Stimulated activated CD8-positive, alpha-beta memory T cell treated with anti-CD3 and anti-CD28 coated beads, Interleukin-4, amount 100 ng/mL, for 48 hours (primary cell): Measurements from ENCODE around the gene ZNF81.
"Not testable (repeated sequence)": the region's sequence is repeated elsewhere in the genome, so short reads cannot be mapped to it uniquely, and the experiment has no call there.

Source experiments
- DNase-seq: peaks from one replicate; pipeline ENCODE4 v3.0.0-alpha.2; 2020

The ZNF81 gene

DNA sequence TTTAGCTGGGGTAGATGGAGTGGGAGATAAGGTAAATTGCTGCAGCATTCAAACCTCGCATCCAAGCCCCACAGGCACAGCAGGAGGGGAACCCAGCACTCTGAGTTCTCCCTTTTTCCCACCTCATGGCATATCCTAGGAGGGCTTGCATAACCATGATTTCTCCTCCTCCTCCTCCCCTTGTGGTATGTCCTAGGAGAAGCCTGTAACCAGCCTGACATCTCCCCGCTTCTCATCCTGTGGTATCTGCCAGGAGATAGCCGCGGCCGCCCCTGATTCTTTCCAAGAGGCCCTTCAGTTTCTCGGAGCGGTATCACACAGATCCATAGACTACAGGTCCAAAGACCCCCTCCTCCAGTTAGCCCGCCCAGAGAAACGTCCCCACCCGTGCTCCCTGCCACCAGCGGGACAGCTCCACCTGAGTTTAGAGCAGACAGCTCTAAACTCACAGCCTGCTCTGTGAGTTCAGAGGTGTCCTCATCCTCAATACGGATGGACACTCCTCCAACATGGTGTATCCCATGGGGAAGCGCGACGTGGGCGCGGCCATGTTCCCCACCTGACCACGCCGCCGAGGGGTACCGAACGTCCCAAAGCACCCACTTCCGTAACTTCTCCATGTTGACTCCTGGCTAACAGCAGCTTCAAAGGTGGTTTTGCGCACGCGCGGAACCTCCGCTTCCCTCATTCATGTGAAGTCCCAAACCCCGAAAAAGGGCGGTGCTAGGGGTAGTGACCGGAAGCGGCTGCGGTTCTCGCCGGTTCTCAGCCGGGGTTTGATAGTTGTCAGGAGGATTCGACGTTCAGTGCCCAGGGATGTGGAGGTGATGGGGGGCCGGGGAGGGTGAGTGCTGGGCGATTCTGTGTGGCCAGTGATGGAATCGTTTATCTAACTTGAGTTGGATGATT, at the start of gene ZNF81:
TSS of gene ZNF81 (plus strand) at position 739 of the 909 bp plus-strand sequence. CDS start 9,366 bp downstream, outside the sequence.
- peak; percentile 92 for DNase-seq

DNA sequence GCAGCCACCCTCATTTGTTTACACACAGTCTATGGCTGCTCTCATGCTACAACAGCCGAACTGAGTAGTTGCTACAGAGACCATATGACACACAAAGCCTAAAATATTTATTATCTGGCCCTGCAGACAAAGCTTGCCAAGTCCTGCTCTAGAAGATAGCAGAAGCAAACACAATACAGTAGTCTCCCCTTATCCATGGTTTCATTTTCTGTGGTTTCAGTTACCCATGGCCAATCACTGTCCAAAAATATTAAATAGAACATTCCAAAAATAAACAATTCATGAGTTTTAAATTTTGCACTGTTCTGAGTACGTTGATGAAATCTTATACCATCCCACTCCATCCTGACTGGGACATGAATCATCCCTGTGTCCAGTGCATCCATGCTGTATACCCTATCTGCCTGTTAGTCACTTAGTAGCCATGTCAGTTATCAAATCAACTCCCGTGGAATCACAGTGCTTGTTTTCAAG, 40.2 kb upstream of the ZNF81 start:
- no peak for DNase-seq

DNA sequence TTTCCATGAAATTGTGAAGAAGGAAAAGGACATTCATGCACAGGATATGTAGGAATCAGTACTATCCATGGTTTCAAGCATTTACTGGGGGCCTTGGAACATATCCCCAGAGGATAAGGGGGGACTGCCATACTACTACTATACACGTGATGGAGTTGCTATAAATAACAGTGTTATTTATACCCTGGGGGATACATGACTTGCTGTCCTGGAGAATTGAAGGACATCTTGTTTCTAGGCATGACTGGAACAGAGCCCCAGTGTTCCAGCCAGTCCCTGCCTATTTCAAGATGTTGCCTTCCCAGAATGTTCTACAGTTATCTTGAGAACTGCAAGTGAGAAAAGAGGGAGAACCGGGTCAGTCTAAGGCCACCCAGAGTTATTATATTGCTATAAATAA, 39.6 kb upstream of the ZNF81 start:
- DNase-seq = no peak

DNA sequence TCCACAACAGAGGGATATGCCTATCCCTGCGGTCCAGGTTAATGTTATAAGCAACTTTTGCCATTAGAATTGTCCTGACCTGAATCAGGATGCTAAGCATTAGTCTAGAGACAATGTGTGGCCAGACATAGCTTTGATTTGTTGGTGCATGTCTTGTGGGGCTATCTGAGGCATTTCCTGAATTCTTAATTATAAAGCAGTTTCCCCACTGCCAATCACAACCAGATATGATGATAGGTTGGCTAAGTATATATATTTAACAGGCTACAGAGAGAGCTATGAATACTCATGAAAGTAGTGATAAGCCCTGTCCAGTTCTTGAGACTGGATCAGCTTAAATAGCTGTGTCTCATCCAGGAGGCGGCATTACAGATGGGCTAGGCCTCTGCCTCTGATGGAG, 37.8 kb upstream of the ZNF81 start:
- DNase-seq = no peak

DNA sequence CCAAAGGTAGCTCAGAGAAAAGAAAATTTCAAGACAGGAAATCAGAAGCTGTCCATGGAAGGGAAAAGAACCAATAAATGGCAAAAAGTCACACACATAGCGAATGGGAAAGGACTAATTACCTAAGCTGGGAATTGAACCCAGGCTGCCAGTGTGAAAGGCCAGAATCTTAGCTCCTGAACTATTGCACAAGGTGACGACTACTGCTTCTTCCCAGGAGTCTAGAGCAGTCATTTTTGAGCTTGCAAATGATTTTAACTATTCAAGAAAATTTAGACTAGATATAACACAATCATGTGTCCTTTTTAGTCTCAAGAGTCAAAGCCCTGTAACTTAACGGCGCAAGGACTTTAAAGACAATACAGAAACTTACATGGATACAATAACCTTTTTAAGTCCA, 34.1 kb upstream of the ZNF81 start:
- DNase-seq = no peak

DNA sequence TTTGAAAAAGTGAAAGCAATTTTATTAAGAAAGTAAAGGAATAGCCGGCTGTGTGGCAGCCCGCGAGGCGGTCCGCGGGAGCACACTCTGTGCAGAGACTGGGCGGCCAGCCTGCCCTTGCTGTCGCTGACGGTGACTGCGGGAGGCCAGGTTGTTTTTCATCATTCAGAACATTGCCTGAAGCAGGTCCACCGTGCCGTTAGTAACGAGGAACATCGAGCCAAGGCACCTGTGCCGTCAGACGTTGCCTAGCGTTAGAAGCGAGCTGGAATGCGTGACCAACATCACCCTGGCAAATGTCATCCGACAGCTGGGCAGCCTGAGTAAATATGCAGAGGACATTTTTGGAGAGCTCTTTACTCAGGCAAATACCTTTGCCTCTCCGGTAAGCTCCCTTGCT, 33.6 kb upstream of the ZNF81 start:
- DNase-seq = not testable (repeated sequence)

DNA sequence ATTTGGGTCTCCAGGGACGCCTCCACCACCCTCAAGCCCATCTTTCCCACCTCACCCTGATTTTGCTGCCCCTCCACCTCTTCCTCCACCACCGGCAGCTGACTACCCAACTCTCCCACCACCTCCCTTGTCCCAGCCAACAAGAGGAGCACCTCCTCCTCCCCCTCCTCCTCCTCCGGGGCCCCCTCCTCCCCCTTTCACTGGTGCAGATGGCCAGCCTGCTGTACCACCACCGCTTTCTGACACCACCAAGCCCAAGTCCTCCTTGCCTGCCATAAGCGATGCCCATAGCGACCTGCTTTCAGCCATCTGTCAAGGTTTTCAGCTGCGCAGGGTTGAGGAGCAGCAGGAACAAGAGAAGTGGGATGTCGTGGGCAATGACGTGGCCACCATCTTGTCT, 32.4 kb upstream of the ZNF81 start:
- no peak for DNase-seq

DNA sequence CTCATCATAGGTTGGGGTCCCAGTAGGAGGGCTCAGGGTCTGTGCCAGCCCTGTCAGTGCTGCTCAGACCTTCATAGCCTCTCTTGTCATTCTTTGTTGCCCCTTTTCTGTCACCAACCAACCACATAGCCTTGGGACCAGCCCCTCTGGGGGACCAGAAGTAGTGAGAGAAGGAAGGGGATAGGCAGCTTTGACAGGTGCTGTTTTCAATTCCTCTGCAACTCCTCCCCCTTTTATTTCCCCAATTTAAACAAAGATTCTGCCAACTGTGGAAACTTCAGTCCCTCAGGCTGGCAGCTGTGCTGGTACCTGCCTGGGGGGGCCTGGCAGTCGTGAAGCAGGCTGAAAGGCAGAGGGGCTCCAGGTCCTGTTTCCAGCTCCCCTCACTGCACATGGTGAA, 30.9 kb upstream of the ZNF81 start:
- DNase-seq = not testable (repeated sequence)

DNA sequence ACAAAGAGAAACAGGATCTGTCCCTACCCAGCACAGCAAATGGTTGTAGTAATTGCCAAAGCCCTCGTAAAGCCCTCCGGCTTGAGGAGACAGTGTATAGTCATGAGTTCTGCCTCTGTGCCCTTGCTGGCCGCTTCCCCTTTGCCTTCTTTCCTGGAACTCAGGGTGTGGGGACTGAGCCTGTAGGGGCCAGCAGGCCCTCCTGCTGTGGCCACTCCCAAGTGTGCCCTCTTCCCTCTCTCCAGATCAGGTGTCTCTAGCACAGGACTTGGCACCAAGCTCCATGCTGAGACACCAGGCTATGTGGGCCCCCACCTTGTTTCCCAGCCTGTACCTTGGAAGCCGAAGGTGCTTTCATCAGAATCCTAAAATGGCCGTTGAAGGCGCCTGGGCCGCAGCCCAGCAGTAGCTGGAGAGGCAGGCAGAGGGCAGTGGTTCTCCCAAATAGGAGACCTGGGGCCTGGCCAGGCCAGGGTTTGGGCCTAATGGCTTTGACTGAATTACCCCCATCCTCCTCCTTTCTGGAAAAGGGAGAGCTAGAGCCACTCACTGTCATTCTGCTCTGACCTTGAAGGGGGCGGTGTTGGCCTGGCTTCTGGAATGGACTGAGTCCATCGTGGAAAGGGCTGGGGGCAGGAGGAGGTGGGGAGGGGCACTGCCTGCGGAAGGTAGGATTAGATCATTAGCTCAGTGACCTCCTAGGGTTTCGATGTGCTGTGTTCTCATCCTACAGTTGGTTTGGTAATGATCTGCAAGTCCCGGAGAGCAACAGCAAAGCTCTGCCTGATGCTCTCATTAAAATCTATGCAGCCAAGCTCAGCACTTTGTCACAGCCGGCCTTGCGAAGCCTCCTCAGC, 30.1 kb upstream of the ZNF81 start:
- not testable (repeated sequence) for DNase-seq

DNA sequence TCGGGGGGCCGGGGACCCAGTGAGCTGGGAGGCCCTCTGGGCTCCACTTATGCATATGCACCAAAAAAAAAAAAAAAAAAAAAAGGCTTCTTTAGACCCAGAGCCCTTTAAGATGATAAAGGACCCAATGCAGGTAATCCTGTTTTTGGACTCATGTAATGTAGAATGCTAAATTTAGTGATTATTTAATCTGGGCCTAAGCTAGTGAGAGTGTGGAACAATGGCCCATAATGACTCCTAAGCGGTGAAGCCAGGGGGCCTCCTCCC, 29.5 kb upstream of the ZNF81 start:
- not testable (repeated sequence) for DNase-seq

DNA sequence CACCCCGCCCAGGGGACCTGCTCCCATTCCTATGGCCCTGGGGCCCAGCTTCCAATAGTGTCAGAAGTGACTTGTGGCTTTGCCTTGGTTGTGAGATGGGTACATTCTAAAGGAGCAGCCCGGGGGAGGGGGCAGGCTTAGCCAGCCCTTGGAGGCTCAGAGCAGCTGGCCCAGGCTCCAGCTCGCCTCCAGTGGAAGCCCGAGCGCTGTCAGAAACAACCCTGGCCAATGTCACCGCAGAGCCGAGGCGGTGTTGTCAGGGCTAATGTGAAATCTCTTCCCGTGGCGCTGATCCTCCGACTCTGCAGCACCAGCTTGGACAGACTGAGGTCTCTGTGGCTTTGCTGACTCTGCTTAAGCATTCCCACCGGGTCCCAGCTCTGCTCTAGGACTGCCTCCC, 29.2 kb upstream of the ZNF81 start:
- DNase-seq = no peak

DNA sequence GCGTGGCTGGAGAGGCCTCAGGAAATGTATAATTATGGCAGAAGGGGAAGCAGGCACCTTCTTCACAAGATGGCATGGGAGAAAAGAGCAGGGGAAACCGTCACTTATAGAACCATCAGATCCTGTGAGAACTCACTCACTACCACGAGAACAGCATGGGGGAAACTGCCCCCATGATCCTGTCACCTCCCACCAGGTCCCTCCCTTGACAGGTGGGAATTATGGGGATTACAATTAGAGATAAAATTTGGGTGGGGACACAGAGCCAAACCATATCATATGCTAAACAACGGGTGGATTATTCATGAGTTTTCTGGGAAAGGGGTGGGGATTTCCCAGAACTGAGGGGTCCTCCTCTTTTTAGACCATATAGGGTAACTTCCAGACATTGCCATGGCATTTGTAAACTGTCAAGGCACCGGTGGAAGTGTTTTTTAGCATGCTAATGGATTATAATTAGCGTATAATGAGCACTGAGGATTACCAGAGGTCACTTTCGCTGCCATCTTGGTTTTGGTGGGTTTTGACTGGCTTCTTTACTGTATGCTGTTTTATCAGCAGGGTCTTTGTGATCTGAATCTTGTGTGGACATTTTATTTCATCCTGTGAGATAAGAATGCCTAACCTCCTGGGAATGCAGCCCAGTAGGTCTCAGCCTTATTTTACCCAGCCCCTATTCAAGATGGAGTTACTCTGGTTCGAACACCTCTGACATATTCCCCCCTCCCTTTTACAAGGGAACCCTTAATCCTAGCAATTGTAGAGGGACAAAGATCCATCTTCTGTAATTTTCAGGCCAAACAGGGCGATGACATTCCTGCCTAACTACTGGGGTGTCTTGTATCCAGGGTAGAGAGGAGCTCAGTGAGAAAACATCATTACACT, 27.6 kb upstream of the ZNF81 start:
- DNase-seq = no peak

DNA sequence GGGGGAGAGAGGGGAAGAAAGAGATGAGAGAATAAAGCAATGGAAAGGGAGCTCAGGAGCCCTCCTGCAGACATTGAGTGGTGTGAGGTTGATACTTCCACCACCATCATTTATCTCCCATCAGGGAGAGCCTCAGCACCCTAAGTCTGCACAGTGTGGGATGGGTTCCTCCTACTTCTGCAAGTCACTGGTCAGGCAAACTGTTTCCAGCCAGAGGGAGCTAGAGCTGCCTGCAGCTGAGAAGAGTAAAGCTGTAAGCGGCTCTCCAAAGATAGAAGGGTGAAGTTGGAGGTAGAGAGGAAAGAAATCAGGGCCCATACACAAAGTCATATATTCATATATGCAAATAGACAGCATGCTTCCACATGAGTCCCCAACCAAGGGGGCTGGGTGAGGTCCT, 21.9 kb upstream of the ZNF81 start:
- no peak for DNase-seq

DNA sequence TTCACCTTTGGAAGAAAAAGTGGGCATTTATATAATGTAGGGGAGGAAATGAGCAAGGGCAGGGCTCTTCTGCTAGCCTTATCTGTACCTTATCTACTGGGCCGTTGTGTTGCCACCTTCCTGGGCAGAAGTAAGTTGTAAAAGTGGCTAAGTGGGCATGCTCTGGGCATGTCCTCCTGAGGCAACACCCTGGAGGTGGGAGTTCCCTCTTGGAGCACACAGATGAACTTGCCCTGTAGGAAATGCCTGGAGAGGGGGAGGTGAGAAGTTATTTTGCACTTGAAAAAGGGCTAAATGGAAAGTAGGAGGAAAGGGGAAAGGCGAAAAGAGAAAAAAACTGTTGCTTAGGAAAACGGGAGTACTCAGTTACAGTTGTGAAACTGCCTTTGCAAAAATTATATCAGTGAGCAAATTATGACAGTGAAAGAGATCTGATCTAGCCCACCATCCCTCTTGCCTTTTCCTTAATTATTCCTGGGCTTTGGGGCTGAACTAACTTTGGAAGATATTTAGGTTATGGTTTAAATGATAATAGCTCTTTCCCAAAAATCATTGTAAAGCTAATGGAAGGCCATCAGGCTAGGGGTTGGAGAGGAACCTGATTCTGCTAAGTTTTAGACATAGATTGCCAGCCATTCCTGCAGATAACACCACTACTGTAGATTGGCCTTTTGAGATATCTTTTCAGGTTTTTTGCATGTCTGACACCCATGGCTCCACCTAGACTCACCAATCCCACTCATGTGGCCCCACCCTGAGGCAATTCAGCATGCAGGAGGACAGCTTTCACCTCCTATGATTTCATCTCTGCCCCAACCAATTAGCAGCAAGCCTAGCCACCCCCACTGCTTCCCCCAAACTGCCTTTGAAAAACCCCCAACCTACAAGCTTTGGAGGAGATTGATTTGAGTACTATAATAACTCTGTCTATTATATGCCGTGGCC, 20.5 kb upstream of the ZNF81 start:
- no peak for DNase-seq

DNA sequence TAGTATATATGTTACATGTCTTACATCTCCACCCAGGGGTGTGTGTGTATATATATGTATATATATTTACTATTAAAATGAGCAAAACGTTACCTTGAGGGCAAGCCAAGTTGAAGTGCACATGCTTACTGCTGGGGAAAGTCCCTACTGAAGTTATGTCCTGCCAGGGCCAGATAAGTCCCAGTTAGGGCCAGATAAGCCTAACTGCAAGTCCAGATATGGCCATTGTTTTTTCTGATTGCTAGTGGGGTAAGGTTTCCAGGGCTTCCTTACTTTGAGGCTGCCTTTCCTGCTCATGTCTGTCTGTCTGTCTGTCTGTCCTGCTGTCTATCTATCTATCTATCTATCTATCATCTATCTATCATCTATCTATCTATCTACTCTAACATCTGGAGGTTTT, 19.3 kb upstream of the ZNF81 start:
- no peak for DNase-seq

DNA sequence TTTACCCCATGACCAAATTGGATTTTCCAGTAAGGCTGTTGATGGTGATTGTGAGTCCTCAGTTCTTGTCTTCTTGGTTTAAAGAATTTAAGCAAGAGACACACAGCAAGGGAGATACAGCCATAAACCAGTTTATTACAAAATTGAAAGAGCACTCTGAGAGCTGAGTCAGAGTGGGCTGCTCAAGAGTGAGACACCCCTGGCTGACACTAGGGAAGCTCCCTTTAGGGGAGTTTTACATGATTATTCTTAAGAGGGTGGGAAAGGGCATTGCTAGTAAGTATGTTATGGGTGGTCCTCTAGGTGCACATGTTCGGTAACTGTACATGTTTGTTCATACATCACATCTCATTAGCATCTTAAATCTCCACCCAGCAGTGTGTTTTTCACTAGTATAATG, 18.8 kb upstream of the ZNF81 start:
- DNase-seq = no peak

DNA sequence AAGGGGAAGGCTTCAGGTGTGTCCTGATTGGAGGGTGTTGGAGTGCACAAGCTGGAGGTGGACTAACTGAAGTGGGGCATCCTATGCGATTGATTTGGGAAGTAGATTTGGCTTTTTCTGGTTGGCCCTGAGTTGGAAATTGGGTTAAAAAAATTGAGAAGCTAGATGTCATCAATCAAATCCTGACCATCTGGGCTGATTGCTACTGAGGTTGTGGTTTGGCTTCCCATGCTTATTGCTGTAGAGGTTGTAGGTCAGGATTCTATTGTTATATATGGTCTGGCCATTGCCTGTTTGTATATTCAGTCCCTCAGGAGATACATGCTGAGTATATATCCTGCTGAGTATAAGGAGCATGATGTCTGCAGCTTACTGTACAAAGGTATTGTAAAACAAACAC, 7.7 kb upstream of the ZNF81 start:
- no peak for DNase-seq

DNA sequence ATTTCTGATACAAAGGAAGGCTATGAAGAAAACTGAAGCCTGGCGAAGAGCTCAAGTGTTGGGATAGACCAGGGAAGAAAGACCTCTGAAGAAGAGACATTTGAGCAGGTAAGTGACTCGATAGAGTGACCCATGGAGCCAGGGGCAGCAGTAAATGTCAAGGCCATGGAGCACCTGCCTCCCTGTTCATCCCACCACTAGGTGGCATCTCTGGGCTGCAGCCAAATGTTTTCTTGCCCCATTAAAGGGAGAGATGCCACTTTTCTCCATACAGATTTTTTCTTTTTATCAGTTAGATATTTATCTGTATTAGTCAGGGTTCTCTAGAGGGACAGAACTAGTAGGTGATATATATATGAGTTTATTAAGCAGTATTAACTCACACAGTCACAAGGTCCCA, 4.9 kb upstream of the ZNF81 start:
- DNase-seq = peak; percentile 55

DNA sequence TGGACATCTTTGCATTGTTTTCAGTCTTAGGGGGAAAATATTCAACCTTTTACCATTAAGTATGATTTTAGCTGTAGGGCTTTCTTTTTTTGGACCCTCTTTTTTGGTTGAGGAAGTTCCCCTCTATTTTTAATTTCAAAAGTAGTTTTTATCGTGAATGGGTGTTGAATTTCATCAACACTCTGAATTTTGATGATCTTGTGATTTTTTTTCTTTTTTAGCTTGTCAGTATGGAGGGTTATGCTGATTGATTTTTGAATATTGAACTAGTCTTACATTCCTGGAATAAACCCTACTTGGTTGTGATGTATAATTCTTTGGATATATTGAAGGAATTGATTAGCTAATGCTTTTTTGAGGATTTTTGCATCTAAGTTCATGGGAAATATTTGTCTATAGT, 1.7 kb downstream of the ZNF81 start:
- DNase-seq = no peak

DNA sequence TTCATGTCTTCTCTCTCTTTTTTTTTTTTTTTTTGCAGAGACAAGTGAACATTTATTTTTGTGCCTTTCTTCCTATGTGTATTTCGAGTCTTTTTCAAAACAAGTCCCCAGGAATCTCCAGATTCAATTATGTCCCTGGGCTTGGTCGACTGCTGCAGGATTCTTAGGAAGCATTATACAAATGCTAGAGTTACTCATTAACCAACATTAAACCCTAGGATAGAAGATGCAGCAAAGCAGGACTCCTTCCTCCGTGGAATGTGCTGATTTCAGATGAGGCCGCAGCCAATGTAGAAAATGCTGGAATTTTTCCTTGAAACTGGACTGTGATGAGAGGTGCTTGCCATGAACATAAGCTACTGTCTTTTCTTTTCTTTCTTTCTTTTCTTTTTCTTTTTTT, 3.4 kb downstream of the ZNF81 start:
- no peak for DNase-seq

DNA sequence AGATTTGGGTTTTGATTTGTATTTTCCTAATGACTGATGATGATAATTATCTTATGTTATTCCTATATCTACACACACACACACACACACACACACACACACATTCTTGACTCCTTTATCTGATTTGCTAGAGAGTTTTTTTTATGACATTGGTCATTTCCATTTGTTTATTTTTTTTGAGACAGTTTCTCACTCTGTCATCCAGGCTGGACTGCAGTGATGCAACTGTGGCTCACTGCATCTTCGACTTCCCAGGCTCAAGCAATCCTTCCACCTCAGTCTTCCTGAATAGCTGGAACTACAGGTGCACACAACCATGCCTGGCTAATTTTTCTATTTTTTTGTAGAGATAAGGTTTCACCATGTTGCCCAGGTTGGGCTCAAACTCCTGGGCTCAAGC, 6.7 kb downstream of the ZNF81 start:
- DNase-seq = no peak

DNA sequence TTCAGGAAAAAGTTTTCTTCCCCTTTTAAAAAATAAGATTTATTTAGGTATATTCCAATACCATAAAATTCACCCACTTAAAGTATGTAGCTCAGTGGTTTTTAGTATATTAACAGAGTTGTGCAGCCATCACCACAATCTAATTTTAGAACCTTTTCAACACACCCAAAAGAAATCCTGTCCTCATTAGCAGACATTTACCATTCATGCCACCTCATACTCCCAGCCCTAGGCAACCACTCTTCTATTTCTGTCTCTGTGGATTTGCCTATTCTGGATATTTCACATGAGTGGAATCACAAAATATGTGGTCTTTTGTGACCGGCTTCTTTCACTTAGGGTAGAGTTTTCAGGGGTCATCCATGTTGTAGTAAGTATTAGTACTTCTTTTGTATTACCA, 7.4 kb downstream of the ZNF81 start:
- DNase-seq = no peak
